Fibroblast of the aortic adventitia (primary cell): ENCODE data around the gene CES4A. TPM values are rescaled to one million over a fixed set of nuclear protein-coding genes. Genes with fewer than 3 reads are reported as not detected.

ENCODE experiments used
- DNase-seq: peaks from one replicate; pipeline ENCODE4 v3.0.0-alpha.2; 2010; ENCODE audit warnings: low read depth
- H3K4me3 ChIP-seq: 2 replicates; pipeline ENCODE4 v1.5.1; 2011; ENCODE audit warnings: low read depth, mild to moderate bottlenecking, control low read depth, low read length, moderate library complexity
- total RNA-seq: library from RNA; depleted of rRNA; stranded (reverse); fragments of >200 nt; gene quantifications from 2 replicates; pipeline ENCODE4 v1.2.3, GENCODE V29; 2012; ENCODE audit warnings: low replicate concordance
- TF ChIP-seq, protein P1 (sequence below): IDR thresholded peaks from 2 replicates; pipeline ENCODE4 v1.5.1; 2011; ENCODE audit warnings: mild to moderate bottlenecking, low read length, control low read depth, inconsistent platforms; ENCODE audit not compliant: insufficient read depth

CES4A gene
- total RNA-seq, 1 donor: 2.2 TPM

GRCh38 chr16:67027046-67027445 is 38.7 kb downstream of the CES4A start:
- no peak for DNase-seq
- no peak overlapping the region for H3K4me3 ChIP-seq
- TF ChIP-seq, protein P1, sequence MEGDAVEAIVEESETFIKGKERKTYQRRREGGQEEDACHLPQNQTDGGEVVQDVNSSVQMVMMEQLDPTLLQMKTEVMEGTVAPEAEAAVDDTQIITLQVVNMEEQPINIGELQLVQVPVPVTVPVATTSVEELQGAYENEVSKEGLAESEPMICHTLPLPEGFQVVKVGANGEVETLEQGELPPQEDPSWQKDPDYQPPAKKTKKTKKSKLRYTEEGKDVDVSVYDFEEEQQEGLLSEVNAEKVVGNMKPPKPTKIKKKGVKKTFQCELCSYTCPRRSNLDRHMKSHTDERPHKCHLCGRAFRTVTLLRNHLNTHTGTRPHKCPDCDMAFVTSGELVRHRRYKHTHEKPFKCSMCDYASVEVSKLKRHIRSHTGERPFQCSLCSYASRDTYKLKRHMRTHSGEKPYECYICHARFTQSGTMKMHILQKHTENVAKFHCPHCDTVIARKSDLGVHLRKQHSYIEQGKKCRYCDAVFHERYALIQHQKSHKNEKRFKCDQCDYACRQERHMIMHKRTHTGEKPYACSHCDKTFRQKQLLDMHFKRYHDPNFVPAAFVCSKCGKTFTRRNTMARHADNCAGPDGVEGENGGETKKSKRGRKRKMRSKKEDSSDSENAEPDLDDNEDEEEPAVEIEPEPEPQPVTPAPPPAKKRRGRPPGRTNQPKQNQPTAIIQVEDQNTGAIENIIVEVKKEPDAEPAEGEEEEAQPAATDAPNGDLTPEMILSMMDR: no peak

- DNase-seq: no peak
- H3K4me3 ChIP-seq: peak overlapping the region; percentile 78
These were observed 39.8 kb downstream of the CES4A start for GRCh38 chr16:67028167-67028695.

DNA sequence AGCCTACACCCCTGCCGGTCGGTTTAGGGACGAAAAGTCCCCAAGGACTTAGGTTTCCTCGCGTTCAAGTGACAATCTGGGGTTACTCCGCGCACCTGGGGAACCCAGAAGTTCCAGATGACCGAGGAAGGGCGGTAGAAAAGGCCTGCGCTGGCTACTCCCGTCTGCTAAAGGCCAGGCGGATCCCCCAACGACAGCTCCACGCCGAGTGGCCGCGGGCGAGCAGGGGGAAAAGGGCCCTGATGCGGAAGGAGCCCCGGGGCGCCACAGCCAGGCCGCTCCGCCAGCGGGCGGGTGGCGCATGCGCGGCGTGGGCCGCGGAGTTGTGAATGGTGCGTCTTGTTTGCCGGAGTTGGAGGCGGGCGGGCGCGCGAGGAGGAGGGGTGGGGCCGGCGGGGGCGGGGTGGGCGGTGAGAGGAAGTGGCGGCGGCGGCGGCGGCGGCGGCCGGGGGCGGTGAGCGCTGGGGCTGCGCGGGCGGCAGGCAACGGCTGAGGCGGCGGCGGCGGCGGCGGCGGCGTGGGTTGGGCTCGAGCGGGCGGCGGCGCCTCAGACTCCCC is 40.4 kb downstream of the CES4A start, which contains the start of gene CBFB:
CBFB (plus strand) TSS at position 454 of the 558 bp plus-strand sequence. CDS start 259 bp downstream, outside the sequence.
- TF ChIP-seq, protein P1: peak; percentile 4

More at GRCh38 chr16:67028167-67028695, 39.8 kb downstream of the CES4A start:
- TF ChIP-seq, protein P1: no peak

GRCh38 chr16:67029254-67030096 is 41.1 kb downstream of the CES4A start:
- TF ChIP-seq, protein P1: no peak
- peak; percentile 60 for DNase-seq
- H3K4me3 ChIP-seq: peak overlapping the region; percentile 83

More for the DNA sequence above, 40.4 kb downstream of the CES4A start, which contains the start of gene CBFB:
- DNase-seq: peak; percentile 89
- H3K4me3 ChIP-seq: peak within 1 kb of the TSS; percentile 83

- DNase-seq: no peak
- peak overlapping the region; percentile 83 for H3K4me3 ChIP-seq
- TF ChIP-seq, protein P1: no peak
These were observed 42.0 kb downstream of the CES4A start for GRCh38 chr16:67030221-67030962.

DNA sequence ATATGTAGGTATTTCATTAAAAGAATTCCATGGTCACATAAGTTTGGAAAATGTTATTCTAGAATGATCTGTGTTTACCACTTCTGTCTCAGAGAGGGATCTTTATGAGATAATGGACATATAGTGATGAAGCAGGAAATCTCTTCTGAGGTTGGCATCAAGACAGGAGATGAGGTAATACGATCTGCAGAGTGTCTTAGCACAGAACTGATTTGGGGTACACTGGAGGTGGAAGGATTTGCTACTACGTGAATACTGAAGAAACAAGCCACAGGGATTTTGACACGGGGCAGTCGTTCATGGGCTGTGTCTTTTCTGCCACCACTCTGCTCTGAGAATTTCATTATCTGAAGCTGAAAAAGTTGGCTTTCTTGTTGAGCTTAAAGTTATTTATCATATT is 46.1 kb downstream of the CES4A start:
- peak; percentile 49 for DNase-seq
- H3K4me3 ChIP-seq: no peak overlapping the region
- TF ChIP-seq, protein P1: no peak
